Ishikawa (cell line): ENCODE measurements around the gene ZNF502.

Experiments
- CEBPB ChIP-seq: IDR thresholded peaks from 2 replicates; pipeline ENCODE4 v1.6.1; 2012
- CREB1 ChIP-seq: IDR thresholded peaks from 2 replicates; pipeline ENCODE4 v1.6.1; 2012; ENCODE audit warnings: low read depth
- EGR1 ChIP-seq: IDR thresholded peaks from 2 replicates; pipeline ENCODE4 v1.6.1; 2012
- EP300 ChIP-seq: IDR thresholded peaks from 2 replicates; pipeline ENCODE4 v1.6.1; 2012; ENCODE audit warnings: borderline replicate concordance
- FOXM1 ChIP-seq: IDR thresholded peaks from 2 replicates; pipeline ENCODE4 v1.6.1; 2012; ENCODE audit warnings: low read depth, borderline replicate concordance
- NFIC ChIP-seq: IDR thresholded peaks from 2 replicates; pipeline ENCODE4 v1.6.1; 2012
- RAD21 ChIP-seq: IDR thresholded peaks from 2 replicates; pipeline ENCODE4 v1.6.1; 2012; ENCODE audit warnings: low read depth
- TAF1 ChIP-seq: IDR thresholded peaks from 2 replicates; pipeline ENCODE4 v1.6.1; 2012; ENCODE audit warnings: low read depth, mild to moderate bottlenecking
- TCF12 ChIP-seq: IDR thresholded peaks from 2 replicates; pipeline ENCODE4 v1.6.1; 2012; ENCODE audit warnings: low read depth
- TEAD4 ChIP-seq: IDR thresholded peaks from 2 replicates; pipeline ENCODE4 v1.6.1; 2012
- YY1 ChIP-seq: IDR thresholded peaks from 2 replicates; pipeline ENCODE4 v1.6.1; 2012; ENCODE audit warnings: low read depth
- ZBTB7A ChIP-seq: IDR thresholded peaks from 2 replicates; pipeline ENCODE4 v1.6.1; 2012; ENCODE audit warnings: low read depth
- TF ChIP-seq, protein P1 (sequence below): IDR thresholded peaks from 2 replicates; pipeline ENCODE4 v1.6.1; 2012; ENCODE audit warnings: low read depth, mild to moderate bottlenecking
- TF ChIP-seq, protein P2 (sequence below): IDR thresholded peaks from 2 replicates; pipeline ENCODE4 v1.6.1; 2012
- TF ChIP-seq, protein P3 (sequence below): IDR thresholded peaks from 2 replicates; pipeline ENCODE4 v1.6.1; 2012

ZNF502 gene

DNA sequence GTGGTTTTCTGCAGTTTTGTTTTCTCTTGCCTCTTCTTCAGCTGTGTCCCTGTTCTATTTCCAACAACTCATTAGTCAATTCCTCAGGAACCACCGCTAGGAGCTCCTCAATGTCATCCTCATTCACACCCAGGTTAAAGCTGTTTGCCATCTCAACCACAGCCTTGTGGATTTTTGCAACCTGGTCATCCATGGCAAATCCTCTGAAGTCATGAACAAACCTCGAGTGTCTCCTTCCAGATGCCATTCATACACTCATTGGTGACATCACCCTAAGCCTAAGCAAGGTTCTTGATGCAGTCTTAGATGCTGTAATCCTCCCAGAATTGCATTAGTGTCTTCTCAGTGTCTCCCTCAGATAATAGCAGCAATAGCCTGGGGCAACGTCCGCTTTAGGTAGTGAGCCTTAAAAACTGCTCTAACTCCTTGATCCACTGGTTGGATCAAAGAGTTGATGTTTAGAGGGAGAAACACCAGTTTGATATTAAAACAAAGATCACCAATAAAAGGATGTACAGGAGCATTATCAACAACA is 31.5 kb upstream of the ZNF502 start:
- no peak for TF ChIP-seq TAF1
- no peak for TF ChIP-seq CEBPB
- TF ChIP-seq TCF12 = no peak
- no peak for TF ChIP-seq RAD21
- TF ChIP-seq, protein P1, sequence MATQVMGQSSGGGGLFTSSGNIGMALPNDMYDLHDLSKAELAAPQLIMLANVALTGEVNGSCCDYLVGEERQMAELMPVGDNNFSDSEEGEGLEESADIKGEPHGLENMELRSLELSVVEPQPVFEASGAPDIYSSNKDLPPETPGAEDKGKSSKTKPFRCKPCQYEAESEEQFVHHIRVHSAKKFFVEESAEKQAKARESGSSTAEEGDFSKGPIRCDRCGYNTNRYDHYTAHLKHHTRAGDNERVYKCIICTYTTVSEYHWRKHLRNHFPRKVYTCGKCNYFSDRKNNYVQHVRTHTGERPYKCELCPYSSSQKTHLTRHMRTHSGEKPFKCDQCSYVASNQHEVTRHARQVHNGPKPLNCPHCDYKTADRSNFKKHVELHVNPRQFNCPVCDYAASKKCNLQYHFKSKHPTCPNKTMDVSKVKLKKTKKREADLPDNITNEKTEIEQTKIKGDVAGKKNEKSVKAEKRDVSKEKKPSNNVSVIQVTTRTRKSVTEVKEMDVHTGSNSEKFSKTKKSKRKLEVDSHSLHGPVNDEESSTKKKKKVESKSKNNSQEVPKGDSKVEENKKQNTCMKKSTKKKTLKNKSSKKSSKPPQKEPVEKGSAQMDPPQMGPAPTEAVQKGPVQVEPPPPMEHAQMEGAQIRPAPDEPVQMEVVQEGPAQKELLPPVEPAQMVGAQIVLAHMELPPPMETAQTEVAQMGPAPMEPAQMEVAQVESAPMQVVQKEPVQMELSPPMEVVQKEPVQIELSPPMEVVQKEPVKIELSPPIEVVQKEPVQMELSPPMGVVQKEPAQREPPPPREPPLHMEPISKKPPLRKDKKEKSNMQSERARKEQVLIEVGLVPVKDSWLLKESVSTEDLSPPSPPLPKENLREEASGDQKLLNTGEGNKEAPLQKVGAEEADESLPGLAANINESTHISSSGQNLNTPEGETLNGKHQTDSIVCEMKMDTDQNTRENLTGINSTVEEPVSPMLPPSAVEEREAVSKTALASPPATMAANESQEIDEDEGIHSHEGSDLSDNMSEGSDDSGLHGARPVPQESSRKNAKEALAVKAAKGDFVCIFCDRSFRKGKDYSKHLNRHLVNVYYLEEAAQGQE = no peak
- no peak for TF ChIP-seq TEAD4
- TF ChIP-seq YY1 = no peak
- TF ChIP-seq NFIC = no peak
- TF ChIP-seq EGR1 = no peak
- TF ChIP-seq ZBTB7A = no peak

DNA sequence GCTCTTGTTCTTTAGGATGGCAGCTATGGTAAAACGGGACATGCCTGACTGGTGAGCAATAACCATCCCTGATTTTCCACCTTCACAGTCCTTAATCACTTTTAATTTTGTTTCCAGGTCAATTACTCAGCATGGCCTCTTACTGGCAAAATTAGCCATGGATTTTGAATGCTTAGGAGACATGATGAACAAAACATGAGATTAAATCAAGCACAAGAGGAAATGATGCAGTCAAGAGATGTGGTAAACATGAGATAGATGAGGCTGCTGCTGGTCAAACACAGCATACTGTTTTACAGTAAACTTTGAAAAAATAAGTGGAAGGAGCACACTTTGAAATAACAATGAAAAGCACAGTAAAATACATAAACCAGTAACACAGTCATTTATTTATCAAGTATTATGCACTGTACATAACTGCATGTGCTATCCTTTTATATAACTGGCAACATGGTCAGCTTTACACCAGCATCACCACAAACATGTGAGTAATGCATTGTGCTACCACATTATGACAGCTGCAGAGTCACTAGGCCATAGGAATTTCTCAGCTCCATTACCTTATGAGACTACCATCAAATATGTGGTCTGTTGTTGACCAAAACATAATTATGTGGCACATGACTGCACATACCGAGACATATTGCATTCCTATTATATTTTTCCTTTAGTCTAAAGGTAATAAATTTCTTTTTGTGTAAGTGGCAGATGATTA is 30.1 kb upstream of the ZNF502 start:
- no peak for TF ChIP-seq YY1
- TF ChIP-seq TEAD4 = no peak
- TF ChIP-seq ZBTB7A = no peak
- TF ChIP-seq EP300 = no peak
- TF ChIP-seq, protein P2, sequence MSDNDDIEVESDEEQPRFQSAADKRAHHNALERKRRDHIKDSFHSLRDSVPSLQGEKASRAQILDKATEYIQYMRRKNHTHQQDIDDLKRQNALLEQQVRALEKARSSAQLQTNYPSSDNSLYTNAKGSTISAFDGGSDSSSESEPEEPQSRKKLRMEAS = no peak
- TF ChIP-seq TCF12 = no peak
- no peak for TF ChIP-seq CREB1
- TF ChIP-seq EGR1 = no peak
- no peak for TF ChIP-seq NFIC

DNA sequence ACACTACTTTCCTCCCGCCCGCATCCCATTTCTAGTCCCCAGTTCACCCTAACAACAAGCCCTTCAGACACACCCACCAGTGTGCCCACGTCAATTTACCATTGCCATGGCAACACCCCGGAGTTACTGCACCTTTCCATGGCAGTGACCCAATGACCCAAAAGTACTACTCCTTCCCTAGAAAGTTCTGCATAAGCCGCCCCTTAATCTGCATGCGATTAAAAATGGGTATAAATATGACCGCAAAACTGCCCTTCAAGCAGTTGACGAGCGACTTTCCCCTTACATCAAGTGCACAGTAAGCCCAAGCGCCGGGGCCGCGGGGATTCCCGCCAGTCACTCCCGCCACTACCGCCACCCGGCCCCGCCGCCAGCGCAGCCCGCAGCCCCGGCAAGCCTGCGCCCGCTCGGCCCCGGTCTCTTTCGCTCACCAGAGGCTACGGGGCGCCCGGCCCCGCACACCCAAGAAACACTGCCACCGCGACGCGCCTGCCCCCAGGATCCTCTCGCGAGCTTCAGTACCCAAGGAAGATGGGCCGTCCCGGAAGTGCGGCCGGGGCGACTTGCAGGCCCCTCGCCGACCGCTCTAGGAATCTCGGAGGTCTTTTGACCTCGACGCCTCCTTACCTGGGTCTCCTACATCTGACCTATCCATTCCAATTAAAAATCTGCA is 27.2 kb upstream of the ZNF502 start:
- no peak for TF ChIP-seq ZBTB7A
- TF ChIP-seq, protein P2 = no peak
- TF ChIP-seq CEBPB = no peak
- no peak for TF ChIP-seq YY1
- TF ChIP-seq, protein P1 = no peak
- TF ChIP-seq TEAD4 = no peak
- TF ChIP-seq CREB1 = no peak
- no peak for TF ChIP-seq TCF12
- TF ChIP-seq, protein P3, sequence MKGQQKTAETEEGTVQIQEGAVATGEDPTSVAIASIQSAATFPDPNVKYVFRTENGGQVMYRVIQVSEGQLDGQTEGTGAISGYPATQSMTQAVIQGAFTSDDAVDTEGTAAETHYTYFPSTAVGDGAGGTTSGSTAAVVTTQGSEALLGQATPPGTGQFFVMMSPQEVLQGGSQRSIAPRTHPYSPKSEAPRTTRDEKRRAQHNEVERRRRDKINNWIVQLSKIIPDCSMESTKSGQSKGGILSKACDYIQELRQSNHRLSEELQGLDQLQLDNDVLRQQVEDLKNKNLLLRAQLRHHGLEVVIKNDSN = no peak
- TF ChIP-seq EP300 = no peak
- no peak for TF ChIP-seq EGR1
- no peak for TF ChIP-seq TAF1
- no peak for TF ChIP-seq NFIC
- no peak for TF ChIP-seq FOXM1
- TF ChIP-seq RAD21 = no peak

DNA sequence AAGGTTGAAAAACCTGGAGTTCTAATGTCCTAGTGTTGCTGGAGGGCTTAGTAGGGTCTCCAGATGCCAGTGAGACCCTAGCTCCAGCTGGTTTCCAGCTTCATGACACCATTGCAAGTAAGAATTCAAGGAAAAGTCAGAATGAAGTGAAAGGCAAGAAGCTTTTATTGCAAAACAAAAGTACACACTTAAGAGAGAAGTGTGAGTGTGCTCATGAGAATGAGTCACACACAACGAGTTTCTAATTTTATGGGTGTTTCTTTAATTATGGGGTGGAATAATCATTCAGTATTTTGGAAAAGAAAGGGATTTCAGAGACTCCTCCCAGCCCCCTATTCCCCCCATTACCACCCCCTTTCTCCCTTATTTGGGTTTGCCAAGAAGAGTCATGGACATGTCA is 24.6 kb upstream of the ZNF502 start:
- TF ChIP-seq YY1 (no peak), CEBPB (no peak), EGR1 (no peak), ZBTB7A (no peak), FOXM1 (no peak), EP300 (no peak), TAF1 (no peak), CREB1 (no peak), TCF12 (no peak), TEAD4 (no peak), RAD21 (no peak), NFIC (no peak)
- TF ChIP-seq, protein P2 = no peak
- TF ChIP-seq, protein P1 = no peak
- TF ChIP-seq, protein P3 = no peak
